GM21360 (cell line): ENCODE data around the gene UMODL1.
A peak's percentile ranks its signal among the peaks of the same experiment; 100 is the strongest.

Source experiments
- ATAC-seq: cut with Tn5 transposase; IDR thresholded peaks from one replicate; pipeline ENCODE4 v1.9.1; 2021; ENCODE audit warnings: mild to moderate bottlenecking, moderate library complexity; ENCODE audit not compliant: unreplicated experiment

Gene UMODL1

DNA sequence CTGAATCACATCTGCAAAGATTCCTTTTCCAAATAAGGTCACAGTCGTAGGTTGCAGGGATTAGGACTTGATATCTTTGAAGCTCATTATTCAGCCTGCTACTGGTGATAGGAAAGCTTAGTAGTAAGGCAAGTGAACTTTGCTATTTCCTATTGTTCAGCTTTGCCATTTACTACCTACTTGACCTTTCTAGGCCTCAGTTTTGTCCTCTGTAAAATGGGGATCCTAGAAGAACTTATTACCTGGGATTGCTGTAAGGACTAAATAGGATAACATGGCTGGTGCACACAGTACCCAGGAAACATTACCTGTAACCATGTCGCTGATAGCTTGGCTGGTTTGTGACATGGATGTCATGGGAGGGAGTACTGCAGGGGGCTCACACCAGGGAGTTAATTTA, 24.5 kb downstream of the UMODL1 start:
- no peak for ATAC-seq

DNA sequence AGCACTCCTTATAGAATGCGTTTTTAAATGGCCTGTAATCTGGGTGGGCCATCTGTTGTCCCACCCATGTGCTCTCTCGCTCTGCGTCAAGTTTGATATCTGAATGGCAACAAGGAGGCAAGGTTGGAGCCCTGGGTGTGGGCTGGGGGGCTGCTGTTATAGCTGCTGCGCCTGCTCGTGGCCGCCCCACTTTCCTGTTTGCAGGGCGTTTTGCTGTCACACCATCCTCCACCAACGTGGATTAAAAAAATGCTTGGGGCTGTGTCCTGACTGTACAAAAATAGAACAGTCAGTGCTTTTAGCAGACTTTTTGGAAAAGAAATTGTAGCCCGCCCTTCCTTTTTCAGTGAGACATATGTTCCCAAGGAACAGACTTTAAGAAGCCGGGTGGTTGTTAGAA, 25.4 kb downstream of the UMODL1 start:
- no peak for ATAC-seq

DNA sequence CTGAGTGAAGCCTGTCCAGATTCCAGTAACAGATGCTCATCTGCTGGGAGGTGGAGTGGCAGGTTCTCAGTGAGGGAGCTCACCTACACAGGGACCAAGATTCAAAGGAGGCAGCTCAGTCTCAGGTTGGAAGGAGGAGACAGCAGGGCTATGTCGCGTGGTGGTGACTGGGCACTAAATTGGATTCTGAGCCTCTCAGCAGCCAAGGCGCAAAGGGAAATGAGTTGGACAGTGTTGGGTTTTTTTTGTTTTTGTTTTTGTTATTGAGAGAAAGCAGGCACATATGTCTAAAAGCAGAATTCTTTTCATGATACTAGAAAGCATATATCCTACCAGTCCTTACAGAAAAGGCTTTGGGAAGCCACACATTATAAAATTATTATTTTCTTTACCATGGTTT, 26.2 kb downstream of the UMODL1 start:
- ATAC-seq, result no peak

- ATAC-seq, result no peak
Observed at GRCh38 chr21:42097860-42098454, 26.8 kb downstream of the UMODL1 start.

GRCh38 chr21:42098957-42099505, 27.9 kb downstream of the UMODL1 start:
- ATAC-seq, result no peak

GRCh38 chr21:42101246-42101645, 30.1 kb downstream of the UMODL1 start:
- ATAC-seq, result no peak

DNA sequence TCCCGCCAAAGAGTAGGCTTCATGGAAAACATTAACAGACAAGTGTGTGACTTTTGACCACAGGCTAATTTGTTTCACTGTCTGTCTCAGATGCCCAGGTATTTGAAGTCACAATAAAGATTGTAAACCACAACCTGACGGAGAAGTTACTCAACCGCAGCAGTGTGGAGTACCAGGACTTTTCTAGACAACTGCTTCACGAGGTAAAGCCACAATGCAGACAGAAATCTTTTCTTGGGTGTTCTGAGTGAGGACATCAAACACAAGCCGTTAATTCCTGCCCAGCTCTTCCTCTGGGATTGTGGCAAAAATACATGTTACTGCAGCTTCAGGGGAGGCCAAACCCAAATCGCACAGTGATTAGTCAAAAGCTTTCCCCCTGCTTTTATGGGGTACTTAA, 31.0 kb downstream of the UMODL1 start:
- no peak for ATAC-seq

GRCh38 chr21:42102526-42102925, 31.4 kb downstream of the UMODL1 start:
- no peak for ATAC-seq

- ATAC-seq, result no peak
Observed at GRCh38 chr21:42102991-42103390, 31.9 kb downstream of the UMODL1 start.

DNA sequence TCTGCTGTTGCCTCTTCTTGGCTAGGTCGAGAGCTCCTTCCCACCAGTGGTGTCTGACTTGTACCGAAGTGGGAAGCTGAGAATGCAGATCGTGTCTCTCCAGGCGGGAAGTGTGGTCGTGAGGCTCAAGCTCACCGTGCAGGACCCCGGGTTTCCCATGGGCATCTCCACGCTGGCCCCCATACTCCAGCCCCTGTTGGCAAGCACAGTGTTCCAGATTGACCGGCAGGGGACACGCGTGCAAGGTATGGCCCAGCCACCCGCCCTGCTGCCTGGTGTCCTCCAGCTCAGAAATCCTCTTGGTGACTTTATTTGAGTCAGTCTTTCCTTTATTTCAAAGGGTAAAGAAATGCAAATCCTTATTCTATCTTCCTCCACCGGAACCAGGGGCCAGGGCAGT, 32.7 kb downstream of the UMODL1 start:
- ATAC-seq, result no peak

- no peak for ATAC-seq
Observed at GRCh38 chr21:42105476-42106315, 34.6 kb downstream of the UMODL1 start.

DNA sequence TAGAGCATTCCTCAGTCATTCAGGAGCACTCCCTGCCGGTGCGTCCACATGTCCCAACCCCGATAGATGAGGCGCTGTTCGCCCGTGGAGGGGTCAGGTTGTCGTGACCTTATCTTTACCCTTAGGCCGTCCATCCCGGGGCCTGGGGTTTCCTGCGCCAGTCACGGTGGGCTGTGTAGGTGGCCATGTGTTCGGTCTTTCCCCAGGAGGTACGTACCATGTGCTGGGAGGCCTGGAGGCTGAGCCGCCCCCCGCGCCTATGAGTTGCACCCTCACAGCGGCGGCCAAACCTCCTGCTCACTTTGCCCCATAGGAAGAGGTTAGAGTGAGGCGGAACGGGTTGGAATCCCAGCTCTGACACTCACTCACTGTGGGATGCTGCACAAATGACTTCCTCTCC, 35.3 kb downstream of the UMODL1 start:
- ATAC-seq, result no peak

DNA sequence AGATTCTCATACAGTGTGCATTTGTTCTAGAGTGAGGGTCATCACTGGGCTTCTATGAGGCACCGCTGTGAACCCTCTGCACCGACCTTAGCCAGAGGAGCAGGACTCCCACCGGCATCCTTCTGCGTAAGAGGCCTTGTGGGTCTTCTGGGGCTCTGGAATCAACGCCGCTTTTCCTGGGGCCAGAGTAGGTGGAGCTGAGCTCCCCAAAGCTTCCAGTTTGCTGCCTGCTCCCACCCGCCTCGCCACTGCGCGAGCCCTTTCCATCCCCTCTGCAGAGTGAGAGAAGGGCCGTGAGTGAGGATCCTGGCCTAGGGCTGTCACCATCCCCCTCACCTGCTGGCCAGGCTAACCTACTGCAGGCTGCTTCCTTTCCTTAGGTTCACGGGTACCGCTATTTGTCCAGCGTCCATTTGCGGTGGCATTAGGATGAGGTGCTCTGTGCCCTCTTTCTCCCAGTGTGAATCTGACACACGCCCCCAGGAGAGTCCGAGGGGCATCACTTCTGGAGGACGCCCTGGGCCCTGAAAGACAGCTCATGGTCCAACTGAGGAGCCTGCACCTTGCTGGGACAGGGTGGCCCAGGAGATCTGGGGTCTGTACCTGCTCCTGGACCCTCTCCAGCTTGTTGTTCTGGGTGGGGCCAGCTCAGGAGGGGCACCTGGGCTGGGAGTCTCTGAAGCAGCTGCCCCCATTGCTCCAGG, 36.2 kb downstream of the UMODL1 start:
- no peak for ATAC-seq

DNA sequence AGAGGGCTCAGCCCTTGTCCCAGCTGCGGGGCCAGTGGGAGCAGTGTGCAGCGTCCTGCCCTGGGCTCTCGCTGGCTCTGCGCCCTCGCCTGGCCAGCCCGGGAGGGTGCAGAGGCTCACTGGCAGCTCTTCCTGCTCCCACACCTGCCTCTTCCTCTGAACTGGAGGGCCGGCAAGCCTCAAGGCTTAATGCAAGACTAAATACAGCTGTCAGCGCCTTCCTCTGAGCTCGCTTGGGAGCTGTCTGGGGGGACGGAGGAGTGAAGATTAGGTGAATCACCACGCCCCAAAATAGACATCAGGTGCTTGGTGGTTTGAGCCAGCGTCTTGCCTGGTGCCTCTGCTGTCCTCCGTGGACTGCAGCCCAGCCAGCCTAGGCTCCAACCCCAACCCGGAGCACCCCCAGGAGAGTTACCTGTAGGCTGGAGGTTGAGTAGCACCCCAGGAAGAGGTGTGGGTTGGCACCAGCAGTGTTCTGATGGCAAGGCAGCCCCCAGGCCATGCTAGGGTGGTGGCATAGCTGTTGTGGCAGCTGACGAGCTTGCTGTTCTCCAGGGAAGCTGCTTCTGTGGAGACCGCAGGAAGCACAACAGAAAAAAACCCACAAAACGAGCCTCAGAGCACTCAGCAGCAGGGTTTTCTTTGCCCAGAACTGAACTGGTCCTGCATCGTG, 36.9 kb downstream of the UMODL1 start:
- peak; percentile 93 for ATAC-seq

DNA sequence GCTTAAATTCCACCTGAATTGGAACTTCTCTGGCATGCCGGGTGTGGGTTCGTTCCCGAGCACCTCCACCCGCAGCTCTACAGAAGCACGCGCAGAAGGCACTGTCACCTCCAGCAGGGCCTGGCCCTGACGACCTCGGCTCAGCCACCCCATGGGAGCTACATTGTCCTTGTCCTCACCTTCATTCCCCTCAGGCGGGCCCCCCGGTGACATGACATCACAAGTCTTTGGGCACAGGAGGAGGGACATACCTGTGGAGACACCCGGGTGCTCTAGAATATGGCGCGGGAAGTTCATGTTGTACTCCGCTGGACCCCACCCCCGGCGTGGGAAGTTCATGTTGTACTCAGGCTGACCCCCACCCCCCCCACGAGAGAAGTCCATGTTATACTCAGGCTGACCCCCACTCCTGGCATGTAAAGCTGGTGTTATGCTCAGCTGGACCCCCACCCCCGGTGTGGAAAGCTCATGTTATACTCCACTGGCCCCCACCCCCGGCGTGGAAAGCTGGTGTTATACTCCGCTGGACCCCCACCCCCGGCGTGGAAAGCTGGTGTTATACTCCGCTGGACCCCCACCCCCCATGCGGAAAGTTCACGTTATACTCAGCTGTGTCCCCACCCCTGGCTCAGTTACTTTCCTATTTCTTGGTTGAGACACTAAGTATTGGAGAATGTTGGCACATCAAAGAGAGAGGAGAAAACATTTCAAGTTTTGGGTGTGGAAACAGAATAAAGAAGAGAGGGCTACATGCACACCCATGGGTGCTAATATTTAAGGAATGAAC, 37.6 kb downstream of the UMODL1 start:
- ATAC-seq, result no peak

- ATAC-seq, result no peak
Observed at GRCh38 chr21:42109473-42109872, 38.4 kb downstream of the UMODL1 start.

GRCh38 chr21:42109873-42110525, 38.9 kb downstream of the UMODL1 start:
- ATAC-seq, result no peak

DNA sequence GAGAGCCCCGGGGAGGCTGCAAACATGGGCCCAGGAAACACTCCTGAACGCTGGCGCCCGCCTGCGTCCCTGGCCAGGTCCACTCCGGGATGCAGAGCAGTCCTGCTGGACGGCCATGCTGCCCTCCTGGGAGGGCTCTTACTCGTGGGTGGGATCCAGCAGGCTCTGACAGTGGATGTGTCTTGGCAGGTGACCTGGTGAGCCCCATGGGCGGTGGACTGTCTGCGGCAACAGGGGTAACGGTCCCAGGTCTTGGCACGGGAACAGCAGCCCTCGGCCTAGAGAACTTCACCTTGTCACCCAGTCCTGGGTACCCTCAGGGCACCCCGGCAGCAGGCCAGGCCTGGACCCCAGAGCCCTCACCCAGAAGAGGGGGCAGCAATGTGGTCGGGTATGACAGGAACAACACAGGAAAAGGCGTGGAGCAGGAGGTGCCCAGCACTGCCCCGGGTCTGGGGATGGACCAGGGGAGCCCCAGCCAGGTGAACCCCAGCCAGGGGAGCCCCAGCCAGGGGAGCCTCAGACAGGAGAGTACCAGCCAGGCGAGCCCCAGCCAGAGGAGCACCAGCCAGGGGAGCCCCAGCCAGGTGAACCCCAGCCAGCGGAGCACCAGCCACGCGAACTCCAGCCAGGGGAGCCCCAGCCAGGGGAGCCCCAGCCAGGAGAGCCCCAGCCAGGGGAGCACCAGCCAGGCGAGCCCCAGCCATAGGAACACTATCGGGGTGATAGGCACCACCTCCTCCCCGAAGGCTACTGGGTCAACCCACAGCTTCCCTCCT, 39.8 kb downstream of the UMODL1 start:
- ATAC-seq, result no peak

GRCh38 chr21:42111470-42111743, 40.3 kb downstream of the UMODL1 start:
- no peak for ATAC-seq
